HepG2 (cell line): ENCODE results near the gene ZBTB20. TPM values are rescaled to one million over a fixed set of nuclear protein-coding genes. Genes with fewer than 3 reads are reported as not detected.

Source experiments
- DMAP1 ChIP-seq: IDR thresholded peaks from 2 replicates; pipeline ENCODE4 v1.6.1; 2016
- DZIP1 ChIP-seq: sonication (generic); formaldehyde crosslinking; IDR thresholded peaks from 2 replicates; pipeline ENCODE4 v1.5.0; 2020; ENCODE audit warnings: mild to moderate bottlenecking, missing genetic modification reagents
- FOXP1 ChIP-seq, 2 experiments: fragments of 450-650 bp in 1 of 2; IDR thresholded peaks; 2 replicates each; pipeline ENCODE4 v1.6.1; 2017 to 2018; ENCODE audit warnings: antibody characterized with exemption in 1 of 2
- GATAD2A ChIP-seq: IDR thresholded peaks from 2 replicates; pipeline ENCODE4 v1.6.1; 2016
- GTF2F1 ChIP-seq: fragments of 150-350 bp; IDR thresholded peaks from 2 replicates; pipeline ENCODE4 v1.6.1; 2014; ENCODE audit warnings: low read length
- HNF4G ChIP-seq, 2 experiments: sonication (generic) in 1 of 2; formaldehyde crosslinking in 1 of 2; IDR thresholded peaks; 2 replicates each; pipeline versions ENCODE4 v1.4.0 to v1.6.1; 2011 to 2020; ENCODE audit warnings: borderline replicate concordance in 2 of 2, low read depth in 2 of 2, mild to moderate bottlenecking in 2 of 2, low read length in 1 of 2, missing genetic modification reagents in 1 of 2, moderate library complexity in 1 of 2
- JUND ChIP-seq: sonication (generic); formaldehyde crosslinking; IDR thresholded peaks from 2 replicates; pipeline ENCODE4 v1.8.0; 2022; ENCODE audit warnings: mild to moderate bottlenecking, missing genetic modification reagents
- KDM2A ChIP-seq: sonication (generic); formaldehyde crosslinking; IDR thresholded peaks from 2 replicates; pipeline ENCODE4 v1.4.0; 2020; ENCODE audit warnings: low read depth, missing genetic modification reagents, borderline replicate concordance
- MED1 ChIP-seq: sonication (generic); formaldehyde crosslinking; IDR thresholded peaks from 2 replicates; pipeline ENCODE4 v1.4.0; 2020; ENCODE audit warnings: missing genetic modification reagents
- RBM22 ChIP-seq: fragments of 200-400 bp; formaldehyde crosslinking; optimal IDR thresholded peaks from 2 replicates; pipeline ENCODE3; 2017; ENCODE audit warnings: mild to moderate bottlenecking, low read length, moderate library complexity
- ZFP82 ChIP-seq: sonication (generic); formaldehyde crosslinking; IDR thresholded peaks from 2 replicates; pipeline ENCODE4 v1.5.1; 2020; ENCODE audit warnings: mild to moderate bottlenecking, missing genetic modification reagents, borderline replicate concordance
- ZFY ChIP-seq: sonication (generic); formaldehyde crosslinking; IDR thresholded peaks from 2 replicates; pipeline ENCODE4 v1.4.0; 2020; ENCODE audit warnings: missing genetic modification reagents
- ZNF691 ChIP-seq: sonication (generic); formaldehyde crosslinking; IDR thresholded peaks from 2 replicates; pipeline ENCODE4 v1.4.0; 2020; ENCODE audit warnings: missing genetic modification reagents, low read depth, mild to moderate bottlenecking, borderline replicate concordance
- polyA plus RNA-seq, 8 experiments: library from polyadenylated mRNA; depleted of rRNA in 3 of 8; stranded (reverse) in 7 of 8; unstranded in 1 of 8; fragments of >200 nt; fragmentation: Illumina TruSeq in 4 of 8; extraction: Trizol in 4 of 8; gene quantifications; 2 replicates each; pipeline versions ENCODE4 v1.2.1 to v1.2.3, GENCODE V29; 2011 to 2016; ENCODE audit warnings: low read depth in 4 of 8, missing spikeins in 1 of 8, mixed read lengths in 1 of 8; ENCODE audit not compliant: insufficient read depth in 1 of 8
- total RNA-seq, 5 experiments: library from RNA; depleted of rRNA; stranded (reverse); fragments of >200 nt; fragmentation: Illumina TruSeq; extraction: Trizol; gene quantifications; 2 replicates each; pipeline ENCODE4 v1.2.3, GENCODE V29; 2016; ENCODE audit warnings: low read depth in 1 of 5
- TF ChIP-seq, protein P1 (sequence below): sonication (generic); formaldehyde crosslinking; IDR thresholded peaks from 2 replicates; pipeline ENCODE4 v1.8.1; 2022; ENCODE audit warnings: low read depth, mild to moderate bottlenecking, missing genetic modification reagents
- TF ChIP-seq, protein P2 (sequence below): sonication (generic); formaldehyde crosslinking; IDR thresholded peaks from 2 replicates; pipeline ENCODE4 v1.4.0; 2020; ENCODE audit warnings: missing genetic modification reagents
- TF ChIP-seq, protein P3 (sequence below): sonication (generic); formaldehyde crosslinking; IDR thresholded peaks from 2 replicates; pipeline ENCODE4 v1.4.0; 2020; ENCODE audit warnings: missing genetic modification reagents

The ZBTB20 gene
- total and polyA plus RNA-seq, 2 of the 13 experiments (the other 11 are each of a cell fraction or from before 2014, with no cell fraction given) = 1.9 to 8.8 TPM

DNA sequence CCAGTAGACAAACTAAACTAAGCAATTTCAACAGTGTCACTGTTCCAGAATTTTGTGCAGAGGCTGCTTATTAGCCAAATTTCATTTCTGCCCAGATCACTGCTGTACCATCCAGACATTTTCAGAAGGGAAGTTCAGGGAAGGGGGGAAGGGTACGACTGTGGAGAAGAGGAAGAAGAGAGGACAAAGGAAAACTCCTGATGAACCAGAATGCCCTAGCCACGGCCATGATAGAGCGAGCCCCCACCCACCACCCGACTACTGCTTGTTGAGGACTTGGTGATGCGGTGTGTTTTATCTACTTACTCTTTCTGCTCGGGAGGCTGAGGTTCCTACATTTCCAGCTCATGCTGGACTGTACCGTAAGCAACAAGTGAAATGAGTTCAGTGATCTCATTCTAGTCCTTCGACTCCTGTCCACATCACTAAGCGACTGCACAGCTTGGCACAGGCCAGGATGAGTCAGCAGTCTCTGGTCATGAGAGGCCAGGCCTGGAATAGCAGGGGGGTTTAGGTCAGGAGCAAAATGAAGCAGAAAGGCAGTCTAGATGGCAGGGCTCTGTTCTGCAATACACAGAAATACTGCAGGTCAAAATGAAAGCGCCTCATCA, 522.4 kb downstream of the ZBTB20 start (continued):
- TF ChIP-seq DZIP1 (CRISPR knock-in tag) = no peak
- peak; percentile 49 for TF ChIP-seq RBM22
- TF ChIP-seq KDM2A (CRISPR knock-in tag) = peak; percentile 22; the same call in 1 of the 2 replicates
- TF ChIP-seq, protein P1, sequence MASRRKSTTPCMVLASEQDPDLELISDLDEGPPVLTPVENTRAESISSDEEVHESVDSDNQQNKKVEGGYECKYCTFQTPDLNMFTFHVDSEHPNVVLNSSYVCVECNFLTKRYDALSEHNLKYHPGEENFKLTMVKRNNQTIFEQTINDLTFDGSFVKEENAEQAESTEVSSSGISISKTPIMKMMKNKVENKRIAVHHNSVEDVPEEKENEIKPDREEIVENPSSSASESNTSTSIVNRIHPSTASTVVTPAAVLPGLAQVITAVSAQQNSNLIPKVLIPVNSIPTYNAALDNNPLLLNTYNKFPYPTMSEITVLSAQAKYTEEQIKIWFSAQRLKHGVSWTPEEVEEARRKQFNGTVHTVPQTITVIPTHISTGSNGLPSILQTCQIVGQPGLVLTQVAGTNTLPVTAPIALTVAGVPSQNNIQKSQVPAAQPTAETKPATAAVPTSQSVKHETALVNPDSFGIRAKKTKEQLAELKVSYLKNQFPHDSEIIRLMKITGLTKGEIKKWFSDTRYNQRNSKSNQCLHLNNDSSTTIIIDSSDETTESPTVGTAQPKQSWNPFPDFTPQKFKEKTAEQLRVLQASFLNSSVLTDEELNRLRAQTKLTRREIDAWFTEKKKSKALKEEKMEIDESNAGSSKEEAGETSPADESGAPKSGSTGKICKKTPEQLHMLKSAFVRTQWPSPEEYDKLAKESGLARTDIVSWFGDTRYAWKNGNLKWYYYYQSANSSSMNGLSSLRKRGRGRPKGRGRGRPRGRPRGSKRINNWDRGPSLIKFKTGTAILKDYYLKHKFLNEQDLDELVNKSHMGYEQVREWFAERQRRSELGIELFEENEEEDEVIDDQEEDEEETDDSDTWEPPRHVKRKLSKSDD (CRISPR knock-in tag) = 0 out of 2 replicates have a peak, but pooled peaks have one; percentile 31
- TF ChIP-seq FOXP1 (IDR thresholded peaks at IDR 0.05) = no peak
- TF ChIP-seq FOXP1 (CRISPR knock-in tag; IDR thresholded peaks at IDR 0.05) = no peak
- peak; percentile 85 for TF ChIP-seq JUND (CRISPR knock-in tag)
- TF ChIP-seq ZFP82 (CRISPR knock-in tag) = no peak
- peak; percentile 51; the same call in 1 of the 2 replicates for TF ChIP-seq DMAP1 (CRISPR knock-in tag)
- peak; percentile 87 for TF ChIP-seq ZFY (CRISPR knock-in tag)
- TF ChIP-seq GTF2F1 = no peak
- peak; percentile 73 for TF ChIP-seq GATAD2A (CRISPR knock-in tag)
- TF ChIP-seq HNF4G (IDR thresholded peaks at IDR 0.05; ENCODE audit: borderline replicate concordance, low read depth, low read length) = no peak
- no peak for TF ChIP-seq HNF4G (CRISPR knock-in tag; IDR thresholded peaks at IDR 0.05; ENCODE audit: borderline replicate concordance, low read depth)
- TF ChIP-seq, protein P2, sequence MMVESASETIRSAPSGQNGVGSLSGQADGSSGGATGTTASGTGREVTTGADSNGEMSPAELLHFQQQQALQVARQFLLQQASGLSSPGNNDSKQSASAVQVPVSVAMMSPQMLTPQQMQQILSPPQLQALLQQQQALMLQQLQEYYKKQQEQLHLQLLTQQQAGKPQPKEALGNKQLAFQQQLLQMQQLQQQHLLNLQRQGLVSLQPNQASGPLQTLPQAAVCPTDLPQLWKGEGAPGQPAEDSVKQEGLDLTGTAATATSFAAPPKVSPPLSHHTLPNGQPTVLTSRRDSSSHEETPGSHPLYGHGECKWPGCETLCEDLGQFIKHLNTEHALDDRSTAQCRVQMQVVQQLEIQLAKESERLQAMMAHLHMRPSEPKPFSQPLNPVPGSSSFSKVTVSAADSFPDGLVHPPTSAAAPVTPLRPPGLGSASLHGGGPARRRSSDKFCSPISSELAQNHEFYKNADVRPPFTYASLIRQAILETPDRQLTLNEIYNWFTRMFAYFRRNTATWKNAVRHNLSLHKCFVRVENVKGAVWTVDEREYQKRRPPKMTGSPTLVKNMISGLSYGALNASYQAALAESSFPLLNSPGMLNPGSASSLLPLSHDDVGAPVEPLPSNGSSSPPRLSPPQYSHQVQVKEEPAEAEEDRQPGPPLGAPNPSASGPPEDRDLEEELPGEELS (CRISPR knock-in tag) = peak; percentile 49; the same call in 1 of the 2 replicates
- TF ChIP-seq, protein P3, sequence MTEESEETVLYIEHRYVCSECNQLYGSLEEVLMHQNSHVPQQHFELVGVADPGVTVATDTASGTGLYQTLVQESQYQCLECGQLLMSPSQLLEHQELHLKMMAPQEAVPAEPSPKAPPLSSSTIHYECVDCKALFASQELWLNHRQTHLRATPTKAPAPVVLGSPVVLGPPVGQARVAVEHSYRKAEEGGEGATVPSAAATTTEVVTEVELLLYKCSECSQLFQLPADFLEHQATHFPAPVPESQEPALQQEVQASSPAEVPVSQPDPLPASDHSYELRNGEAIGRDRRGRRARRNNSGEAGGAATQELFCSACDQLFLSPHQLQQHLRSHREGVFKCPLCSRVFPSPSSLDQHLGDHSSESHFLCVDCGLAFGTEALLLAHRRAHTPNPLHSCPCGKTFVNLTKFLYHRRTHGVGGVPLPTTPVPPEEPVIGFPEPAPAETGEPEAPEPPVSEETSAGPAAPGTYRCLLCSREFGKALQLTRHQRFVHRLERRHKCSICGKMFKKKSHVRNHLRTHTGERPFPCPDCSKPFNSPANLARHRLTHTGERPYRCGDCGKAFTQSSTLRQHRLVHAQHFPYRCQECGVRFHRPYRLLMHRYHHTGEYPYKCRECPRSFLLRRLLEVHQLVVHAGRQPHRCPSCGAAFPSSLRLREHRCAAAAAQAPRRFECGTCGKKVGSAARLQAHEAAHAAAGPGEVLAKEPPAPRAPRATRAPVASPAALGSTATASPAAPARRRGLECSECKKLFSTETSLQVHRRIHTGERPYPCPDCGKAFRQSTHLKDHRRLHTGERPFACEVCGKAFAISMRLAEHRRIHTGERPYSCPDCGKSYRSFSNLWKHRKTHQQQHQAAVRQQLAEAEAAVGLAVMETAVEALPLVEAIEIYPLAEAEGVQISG (CRISPR knock-in tag) = 0 out of 2 replicates have a peak, but pooled peaks have one; percentile 15
- 0 out of 2 replicates have a peak, but pooled peaks have one; percentile 39 for TF ChIP-seq MED1 (CRISPR knock-in tag)
- no peak for TF ChIP-seq ZNF691 (CRISPR knock-in tag)
